NB4 (cell line): ENCODE measurements around the gene RER1.

ENCODE experiments used
- POLR2A ChIP-seq: IDR thresholded peaks from 2 replicates; pipeline ENCODE4 v1.6.1; 2011; ENCODE audit warnings: mild to moderate bottlenecking; ENCODE audit not compliant: insufficient read length; ENCODE audit errors: extremely low read depth
- TF ChIP-seq, protein P1 (sequence below): IDR thresholded peaks from one replicate; pipeline ENCODE4 v1.5.1; 2012; ENCODE audit warnings: low read depth, low read length

- TF ChIP-seq, protein P1, sequence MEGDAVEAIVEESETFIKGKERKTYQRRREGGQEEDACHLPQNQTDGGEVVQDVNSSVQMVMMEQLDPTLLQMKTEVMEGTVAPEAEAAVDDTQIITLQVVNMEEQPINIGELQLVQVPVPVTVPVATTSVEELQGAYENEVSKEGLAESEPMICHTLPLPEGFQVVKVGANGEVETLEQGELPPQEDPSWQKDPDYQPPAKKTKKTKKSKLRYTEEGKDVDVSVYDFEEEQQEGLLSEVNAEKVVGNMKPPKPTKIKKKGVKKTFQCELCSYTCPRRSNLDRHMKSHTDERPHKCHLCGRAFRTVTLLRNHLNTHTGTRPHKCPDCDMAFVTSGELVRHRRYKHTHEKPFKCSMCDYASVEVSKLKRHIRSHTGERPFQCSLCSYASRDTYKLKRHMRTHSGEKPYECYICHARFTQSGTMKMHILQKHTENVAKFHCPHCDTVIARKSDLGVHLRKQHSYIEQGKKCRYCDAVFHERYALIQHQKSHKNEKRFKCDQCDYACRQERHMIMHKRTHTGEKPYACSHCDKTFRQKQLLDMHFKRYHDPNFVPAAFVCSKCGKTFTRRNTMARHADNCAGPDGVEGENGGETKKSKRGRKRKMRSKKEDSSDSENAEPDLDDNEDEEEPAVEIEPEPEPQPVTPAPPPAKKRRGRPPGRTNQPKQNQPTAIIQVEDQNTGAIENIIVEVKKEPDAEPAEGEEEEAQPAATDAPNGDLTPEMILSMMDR, result no peak
- no peak for TF ChIP-seq POLR2A
Observed at GRCh38 chr1:2379733-2380404, 11.8 kb upstream of the RER1 start.
